ENCODE results near the gene NMBR.
"Not testable (repeated sequence)": the region's sequence is repeated elsewhere in the genome, so short reads cannot be mapped to it uniquely, and the experiment has no call there.

Gene NMBR

DNA sequence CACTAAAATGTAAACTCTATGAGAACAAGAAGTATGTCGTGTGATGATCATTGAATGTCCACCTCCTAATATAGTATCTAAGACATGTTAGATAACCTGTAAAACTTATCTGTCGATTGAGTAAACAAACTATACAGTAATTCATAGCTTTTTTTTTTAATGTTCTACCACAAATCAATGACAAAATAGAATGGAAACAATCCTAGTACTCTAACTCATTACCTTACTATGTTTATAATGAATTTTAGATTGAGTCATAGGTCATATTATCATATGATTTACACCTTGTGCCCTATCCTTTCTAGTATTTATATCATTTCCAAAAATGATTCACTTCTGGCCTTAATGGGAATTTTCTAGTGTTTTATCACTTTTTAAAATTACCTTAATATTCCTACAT, 6.3 kb upstream of the NMBR start:
- DNase-seq = no peak

DNA sequence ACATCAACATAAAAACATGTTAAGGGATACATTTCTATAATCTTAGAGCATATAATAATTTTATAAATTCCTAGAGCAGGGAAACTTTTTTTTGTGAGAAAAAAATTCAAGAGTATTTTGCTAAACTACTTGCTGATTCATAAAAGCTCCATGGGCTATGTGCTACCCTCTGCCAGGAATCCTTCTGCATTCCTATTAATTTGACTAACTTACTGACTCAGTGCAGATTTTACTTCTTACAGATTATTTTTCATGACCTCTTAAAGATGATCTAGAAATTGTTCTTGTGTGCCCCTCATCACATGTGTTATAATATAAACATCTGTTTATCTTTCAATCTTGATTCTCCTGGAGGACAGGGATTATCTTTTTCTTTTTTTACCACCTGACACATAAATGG, 5.8 kb upstream of the NMBR start:
- DNase-seq = no peak

DNA sequence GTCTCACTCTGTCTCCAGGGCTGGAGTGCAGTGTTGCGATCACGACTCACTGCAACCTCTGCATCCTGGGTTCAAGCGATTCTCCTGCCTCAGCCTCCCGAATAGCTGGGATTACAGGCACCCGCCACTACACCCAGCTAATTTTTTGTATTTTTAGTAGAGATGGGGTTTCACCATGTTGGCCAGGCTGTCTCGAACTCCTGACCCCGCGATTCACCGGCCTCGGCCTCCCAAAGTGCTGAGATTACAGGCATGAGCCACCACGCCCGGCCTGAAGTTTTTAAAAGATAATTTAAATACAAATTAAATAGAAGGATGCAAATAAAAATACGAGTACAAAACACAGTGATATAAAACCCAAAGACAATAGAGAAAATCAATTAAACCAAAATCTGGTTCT, 5.4 kb downstream of the NMBR start:
- DNase-seq = not testable (repeated sequence)

DNA sequence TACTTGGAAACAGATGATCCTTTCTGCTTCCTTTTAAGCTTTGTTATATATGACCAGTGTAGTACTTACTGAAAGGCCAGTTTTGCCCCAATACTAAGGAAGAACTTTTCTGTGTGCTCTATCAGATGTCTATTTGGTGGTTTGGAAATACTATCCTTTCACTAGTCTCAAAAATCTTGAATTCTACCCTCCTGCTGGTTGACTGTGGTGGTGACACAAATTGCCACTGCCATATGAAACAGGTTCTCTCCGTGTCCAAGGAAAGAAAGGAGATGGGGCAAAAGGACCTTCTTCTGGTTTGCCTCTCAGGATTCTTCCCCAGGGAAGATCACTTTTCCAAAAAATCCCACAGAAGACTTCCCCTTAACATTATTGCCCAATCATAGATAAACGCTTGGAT, 8.0 kb downstream of the NMBR start:
- DNase-seq = no peak

DNA sequence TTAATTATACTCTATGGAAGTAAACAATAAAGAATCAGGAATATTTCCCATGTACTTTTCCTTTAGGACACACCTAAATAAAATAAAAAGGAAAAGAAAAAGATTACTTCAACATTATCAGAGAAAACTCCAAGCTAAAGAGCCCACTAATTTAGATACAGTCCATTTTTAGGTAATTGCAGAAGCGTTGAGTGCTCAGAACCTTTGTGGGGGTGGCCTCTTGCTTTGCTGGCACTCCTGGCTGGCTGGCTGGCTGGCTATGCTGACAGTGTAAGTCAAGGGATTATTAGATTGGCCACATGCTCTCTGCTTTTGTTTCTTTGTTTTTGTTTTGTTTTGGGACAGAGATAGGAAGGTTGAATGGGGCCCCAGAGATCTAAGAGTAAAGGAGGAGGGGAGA, 14.3 kb downstream of the NMBR start, which contains the start of gene GJE1:
Gene GJE1 (plus strand): TSS at position 301 of the 400 bp plus-strand sequence. CDS start 234 bp downstream, outside the sequence.
- DNase-seq = no peak

DNA sequence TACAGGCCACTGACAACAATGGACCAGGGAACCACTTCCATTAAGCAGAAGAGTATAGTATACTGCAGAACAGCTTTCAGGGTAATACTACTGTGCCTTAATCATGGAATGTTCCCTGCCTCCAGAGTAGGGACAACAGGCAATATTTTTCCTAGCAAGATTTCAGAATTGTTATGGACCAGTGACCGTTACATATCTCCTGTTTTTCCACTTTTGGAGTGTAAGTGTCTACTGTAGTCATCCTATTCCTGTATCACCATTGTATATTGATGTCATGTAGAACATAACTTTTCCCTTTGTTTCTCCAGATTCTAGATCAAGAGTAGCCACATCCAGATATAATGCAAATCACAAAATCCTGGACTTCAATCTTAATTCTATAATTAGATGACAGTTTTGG, 16.1 kb downstream of the NMBR start:
- no peak for DNase-seq

DNA sequence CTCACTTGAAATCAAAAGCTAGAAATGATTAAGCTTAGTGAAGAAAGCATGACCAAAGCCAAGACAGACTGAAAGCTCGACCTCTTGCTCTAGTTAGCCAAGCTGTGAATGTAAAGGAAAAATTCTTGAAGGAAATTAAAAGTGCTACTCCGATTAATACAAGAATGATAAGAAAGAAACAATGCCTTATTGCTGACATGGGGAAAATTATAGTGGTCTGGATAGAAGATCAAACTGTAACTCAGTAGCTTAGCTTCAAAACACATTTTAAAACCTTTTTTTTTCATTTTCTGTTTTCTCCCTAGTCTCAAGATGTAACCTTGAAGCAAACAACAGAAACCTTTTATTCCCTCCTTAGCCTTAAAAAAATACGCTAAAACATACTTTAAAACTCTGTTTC, 25.6 kb downstream of the NMBR start:
- no peak for DNase-seq

DNA sequence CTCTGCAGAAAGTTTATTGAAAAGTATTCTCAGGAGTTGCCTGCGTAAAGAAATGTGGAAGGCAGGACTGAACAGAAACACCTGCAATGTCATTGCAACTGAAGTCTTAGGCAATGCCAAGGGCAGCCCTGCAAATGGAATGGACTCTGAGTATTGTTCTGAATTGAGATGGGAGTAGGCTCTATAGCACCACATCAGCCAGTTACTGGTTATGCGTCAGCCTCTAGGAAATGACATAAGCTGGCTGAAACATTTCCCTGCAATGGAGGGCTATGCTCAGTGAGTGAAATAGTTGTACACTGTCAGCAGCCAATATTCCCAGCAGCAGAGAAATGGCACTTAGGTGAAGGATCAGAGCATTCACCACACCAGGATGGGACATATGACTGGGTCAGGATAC, 28.0 kb downstream of the NMBR start:
- no peak for DNase-seq

DNA sequence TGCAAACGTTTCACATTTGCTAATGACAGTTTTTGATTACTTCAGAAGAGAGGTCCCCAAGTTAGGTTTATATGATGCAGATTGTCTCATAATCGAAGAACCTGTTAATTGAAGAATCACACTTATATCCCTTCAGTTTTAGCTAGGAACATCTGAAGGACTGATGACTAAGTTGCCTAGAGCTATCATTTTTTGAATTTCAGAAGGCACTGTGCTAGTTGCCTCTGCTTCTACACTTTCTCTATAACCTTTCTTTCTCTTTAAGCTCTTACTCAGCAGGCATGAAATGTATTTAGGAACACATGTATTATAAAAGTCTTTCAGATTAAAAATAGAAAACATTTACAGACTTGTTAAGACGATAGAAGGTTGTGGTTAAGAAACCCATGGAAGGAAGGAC, 28.6 kb downstream of the NMBR start:
- DNase-seq = no peak

DNA sequence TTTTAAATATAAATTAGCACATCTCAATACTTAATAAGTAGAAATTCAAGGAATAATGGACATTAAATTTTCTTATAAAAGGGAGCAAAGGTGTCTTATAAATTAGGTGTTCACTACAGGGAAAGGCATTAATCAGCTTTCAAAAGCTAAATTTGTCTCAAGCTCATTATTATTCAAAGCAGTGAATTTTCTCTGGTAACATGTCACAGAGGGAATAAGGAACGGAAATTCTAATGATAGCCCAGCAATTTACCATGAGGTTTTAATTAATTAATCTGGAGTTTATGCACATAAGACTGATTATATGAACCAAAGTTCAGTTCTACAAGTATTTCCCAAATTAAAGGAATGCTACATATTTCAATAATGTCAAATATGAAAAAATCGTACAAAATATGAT, 29.6 kb downstream of the NMBR start:
- no peak for DNase-seq

DNA sequence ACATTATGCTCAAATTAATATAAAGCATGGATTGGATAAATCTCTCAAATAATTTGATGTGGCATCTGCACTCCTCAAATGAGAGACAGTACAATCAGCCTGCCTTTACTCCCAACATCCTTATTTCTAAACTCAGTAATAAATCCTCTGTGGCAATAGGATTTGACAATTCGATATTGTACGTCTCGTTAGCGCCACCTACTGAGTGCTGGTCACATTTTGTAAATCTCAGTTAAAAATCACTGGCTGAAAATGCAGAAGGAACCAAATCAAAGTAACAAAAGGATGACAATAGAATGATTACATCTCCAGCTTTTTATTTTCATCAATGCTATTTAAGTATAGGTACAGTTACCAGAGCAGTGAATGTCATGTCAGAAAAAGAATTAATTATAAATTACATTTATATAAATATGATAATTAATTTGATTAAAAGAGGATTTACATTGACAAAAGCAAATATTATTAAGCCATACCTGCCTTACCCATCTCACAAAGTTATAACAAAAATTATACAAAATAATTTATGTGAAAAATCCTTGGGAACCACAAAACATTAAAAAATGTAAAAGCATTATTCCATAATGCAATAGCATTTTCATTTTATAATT, 34.4 kb downstream of the NMBR start:
- peak in 1 of 2 donors; percentile 58 for DNase-seq

DNA sequence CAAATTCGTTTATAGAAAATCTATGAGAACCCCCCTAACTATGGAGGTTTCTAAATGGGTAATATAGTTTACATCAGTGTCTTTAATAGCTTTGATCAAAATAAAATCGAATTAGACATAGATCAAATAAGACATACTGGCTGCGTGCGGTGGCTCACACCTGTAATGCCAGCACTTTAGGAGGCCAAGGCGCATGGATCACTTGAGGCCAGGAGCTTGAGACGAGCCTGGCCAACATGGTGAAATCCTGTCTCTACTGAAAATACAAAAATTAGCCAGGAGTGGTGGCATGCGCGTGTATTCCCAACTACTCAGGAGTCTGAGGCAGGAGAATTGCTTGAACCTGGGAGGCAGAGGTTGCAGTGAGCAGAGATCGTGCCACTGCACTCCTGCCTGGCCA, 36.1 kb downstream of the NMBR start:
- DNase-seq = not testable (repeated sequence)

DNA sequence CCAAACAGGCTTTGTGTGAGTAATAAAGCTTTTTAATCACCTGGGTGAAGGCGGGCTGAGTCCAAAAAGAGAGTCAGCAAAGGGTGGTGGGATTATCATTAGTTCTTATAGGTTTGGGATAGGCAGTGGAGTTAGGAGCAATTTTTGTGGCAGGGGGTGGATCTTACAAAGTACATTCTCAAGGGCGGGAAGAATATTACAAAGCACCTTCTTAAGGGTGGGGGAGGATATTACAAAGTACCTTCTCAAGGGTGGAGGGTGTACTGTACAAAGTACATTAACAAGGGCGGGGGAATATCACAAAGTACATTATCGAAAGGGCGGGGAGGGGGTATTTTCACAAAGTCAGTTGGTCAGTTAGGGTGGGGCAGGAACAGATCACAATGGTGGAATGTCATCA, 42.1 kb downstream of the NMBR start:
- not testable (repeated sequence) for DNase-seq

DNA sequence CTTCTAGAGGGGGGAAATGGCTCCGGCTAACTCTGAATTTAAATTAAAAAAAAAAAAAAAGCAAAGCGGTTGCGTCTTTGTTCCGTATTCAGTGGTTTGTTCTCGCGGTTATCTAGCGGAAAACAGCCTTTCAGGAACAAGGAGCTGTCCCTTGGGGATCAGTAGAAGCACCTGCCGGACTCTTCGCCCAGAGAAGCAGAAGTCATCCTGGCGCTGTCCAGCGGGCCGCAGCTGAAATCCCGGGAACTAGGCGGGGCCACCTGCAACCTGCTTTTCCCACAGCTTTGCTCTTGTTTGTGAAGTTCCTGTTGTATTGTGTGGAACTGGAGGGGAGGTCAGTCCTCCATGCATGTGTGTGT, 58.1 kb downstream of the NMBR start:
- DNase-seq = no peak

DNA sequence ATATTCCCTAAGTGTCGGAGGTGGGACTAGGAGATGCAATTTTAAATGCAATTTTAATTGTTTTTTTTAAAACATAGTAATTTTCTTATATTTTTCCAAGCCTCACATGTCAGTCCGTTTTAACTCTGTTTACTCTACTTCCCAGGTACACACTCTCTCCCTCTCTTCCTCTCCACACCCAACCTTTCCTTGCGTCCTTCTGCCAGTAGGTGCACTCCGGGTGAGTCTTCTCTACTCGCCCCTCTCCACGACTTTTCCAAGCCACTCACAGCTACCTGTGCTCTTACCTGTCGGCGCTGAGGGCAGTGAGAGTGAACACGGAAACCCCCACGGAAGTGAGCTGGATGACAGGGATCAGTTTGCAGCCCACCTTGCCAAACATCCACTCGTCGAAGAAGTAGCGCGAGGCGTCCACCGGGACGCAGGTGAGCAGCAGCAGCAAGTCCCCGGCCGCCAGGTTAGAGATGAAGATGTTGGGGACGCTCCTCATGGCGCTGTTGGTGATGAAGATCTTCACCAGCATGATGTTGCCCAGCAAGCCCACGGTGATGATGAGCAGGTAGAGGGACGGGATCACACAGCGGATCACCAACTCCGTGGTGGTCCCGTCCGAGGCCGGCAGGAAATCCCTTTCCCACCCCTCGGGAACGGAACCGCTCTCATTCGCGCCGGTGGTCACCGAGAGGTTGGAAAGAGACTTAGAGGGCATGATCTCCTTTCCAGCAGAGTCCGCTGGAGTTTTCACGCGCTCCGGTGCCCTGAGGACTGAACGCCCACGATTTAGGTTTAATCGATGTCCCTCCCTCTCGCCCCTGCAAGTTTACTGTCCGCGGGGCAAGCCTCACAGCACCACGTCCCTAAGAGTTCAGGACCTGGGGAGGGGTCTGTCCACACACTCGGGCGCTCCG, 58.7 kb downstream of the NMBR start:
- no peak for DNase-seq

DNA sequence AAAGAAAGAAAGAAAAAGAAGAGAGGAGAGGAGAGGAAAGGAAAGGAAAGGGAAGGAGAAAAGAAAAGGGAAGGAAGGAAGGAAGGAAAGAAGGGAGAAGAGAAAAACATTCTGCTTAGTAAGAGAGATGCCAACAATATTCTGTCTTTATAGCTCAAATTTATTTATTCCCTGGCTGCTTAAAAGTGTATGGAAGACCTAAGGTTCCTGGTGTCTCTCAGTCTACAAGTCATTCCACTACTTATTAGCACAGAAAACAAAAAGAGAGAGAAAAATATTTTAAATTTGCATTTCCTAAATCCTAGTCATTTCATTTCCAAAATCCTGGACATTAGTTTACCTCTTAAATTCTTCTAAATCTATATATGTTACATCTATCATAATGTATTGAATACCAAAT, 67.8 kb downstream of the NMBR start:
- DNase-seq = no peak

DNA sequence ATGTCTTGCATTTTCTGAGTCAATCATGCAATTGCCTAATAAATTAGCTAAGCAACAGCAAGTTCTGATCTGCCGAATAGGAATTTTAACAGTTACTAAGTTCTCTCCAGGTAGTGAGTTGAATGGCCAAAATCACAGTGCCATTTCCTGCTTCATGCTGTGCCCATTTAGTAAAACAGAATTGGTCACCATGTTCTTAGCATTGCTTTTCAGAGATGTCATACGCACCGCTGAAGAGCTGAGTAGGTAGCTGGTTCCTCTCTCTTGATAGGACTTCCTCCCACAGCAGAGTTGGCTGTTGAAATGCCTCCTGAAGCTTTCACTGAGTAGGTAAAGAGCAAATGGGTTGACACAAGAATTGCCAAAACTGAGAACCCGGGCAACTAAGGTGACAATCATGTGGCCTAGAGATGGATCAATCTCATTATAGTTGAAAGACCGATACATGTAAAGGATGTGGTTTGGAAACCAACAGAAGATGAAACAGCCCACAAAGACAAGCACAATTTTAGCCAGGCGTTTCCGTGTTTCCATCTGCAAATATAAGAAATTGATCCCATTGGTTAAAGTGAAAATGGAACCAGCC, 71.3 kb downstream of the NMBR start:
- DNase-seq = no peak

DNA sequence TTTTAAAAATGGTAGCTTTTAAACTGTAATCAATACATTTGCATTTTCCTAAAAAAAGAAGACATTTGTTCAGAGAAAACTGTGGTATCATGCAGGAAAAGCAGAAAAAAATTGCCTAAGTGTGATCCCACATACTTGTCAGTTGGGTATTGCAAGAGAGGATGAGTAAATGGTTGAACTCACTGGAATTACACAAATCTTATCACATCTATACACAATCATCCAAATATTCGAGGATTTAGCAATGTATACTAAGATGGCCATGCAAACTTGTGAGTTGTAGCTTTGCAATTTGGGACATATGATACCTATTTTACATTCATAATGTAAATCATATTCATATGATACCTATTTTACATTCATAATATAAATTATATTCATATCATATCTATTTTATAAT, 72.4 kb downstream of the NMBR start:
- DNase-seq = no peak

DNA sequence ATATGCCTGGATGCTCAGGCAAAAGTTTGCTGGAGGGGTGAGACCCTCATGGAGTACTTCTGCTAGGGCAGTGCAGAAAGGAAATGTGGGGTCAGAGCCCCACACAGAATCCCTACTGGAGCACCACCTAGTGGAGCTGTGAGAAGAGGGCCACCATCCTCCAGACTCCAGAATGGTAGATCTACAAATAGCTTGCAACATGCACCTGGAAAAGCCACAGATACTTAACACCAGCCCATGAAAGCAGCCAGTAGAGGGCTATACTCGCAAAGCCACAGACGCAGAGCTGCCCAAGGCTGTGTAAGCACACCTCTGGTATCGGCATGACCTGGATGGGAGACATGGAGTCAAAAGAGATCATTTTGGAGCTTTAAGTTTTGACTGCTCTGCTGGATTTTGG, 74.9 kb downstream of the NMBR start:
- no peak for DNase-seq

DNA sequence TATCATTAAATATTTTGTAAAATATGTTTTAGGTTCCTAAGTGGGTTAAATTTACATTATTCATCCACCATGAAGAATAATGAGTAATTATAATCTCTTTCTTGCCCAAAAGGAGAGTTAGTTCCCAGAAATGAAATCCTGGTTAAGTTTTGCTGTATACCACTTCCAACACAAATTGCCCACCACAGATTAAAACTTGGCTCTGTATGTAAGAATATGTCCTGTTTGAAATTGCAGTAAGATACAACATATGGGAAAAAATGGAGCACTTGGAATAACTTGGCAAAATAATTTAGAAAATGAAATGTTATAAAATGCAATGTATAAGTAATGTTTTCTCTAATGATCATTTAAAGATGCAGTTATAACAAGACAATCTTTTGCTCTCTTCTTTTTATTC, 78.5 kb downstream of the NMBR start:
- no peak for DNase-seq

DNA sequence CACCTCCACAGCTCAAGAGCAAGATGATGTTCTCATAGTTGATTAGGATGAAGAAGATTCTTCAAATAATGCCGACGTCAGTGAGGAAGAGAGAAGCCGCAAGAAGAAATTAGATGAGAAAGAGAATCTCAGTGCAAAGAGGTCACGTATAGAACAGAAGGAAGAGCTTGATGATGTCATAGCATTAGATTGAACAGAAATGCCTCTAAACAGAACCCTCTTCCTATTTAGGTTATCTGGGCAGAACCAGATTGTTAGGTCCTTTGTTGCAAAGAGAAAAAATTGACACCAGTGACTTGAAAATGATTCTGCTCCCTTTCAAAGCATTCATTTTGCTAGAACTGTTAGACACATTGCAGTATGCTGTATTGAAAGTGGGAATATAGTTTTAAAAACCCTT, 84.1 kb downstream of the NMBR start:
- not testable (repeated sequence) for DNase-seq

DNA sequence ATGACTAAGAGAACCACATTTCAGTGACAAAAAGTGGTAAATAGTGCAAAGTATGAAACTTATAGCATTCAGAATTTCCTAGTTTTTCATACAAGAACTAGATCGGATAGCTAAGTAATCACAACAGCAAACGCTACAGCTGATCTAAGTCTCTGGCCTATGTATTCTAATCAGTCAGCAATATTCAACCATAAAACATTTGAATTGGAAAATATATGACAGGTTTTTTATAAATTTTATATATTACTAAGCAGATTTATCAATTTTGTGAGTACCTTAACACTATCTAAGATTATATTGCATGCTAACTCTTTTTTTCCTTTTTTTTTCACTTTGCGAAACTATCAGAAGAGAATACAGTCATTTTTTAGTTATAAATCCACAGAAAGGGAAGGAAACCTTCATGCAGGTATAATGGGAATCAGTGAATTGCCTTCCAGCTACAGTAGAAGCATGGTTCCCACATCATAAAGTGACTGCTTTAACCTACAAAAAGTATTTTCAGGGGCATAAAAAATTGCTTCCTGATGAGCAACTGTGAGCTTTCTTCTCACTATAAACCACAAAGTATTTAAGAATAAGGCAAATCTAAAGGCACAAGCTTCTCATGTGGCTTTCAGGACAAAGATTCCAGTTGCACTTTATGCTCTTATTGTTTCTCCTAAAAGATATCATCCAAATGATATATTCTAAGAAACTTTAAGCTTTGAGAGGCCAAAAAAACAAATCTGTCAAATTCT, 88.2 kb downstream of the NMBR start:
- DNase-seq = no peak

DNA sequence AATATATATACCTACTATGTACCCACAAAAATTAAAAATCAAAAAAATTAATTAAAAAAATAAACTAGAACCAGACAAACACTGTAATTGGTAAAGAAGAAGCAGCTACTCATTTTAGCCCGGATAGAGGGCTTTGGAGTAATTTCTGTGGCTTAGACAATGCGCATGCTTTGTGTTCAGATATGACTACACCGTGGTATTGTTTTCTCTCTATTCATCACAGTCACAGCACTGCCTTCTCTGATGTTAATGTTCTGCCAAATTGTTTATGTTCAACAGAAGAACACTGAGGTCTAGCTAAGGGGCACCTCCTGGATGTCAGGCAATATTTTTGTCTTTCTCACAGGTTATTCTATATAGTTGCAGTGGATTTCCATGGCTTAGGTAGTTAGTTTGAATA, 91.7 kb downstream of the NMBR start:
- DNase-seq = no peak

DNA sequence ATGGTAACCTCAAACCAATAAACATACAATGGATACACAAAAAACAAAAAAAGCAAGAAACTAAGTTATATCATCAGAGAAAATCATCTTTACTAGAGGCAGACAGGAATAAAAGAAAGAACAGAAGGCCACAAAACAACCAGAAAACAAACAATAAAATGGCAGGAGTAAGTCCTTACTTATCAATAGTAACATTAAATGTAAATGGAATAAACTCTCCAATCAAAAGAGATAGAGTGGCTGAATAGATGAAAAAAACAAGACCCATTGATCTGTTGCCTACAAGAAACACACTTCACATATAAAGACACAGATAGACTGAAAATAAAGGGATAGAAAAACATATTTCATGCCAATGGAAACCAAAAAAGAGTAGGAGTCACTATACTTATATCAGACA, 95.5 kb downstream of the NMBR start:
- DNase-seq = no peak
